NCI-H2107 treated with DMSO at 0.1 percent for 48 hours (cell line): ENCODE data around the gene NKAIN1.

ENCODE experiments used
- DNase-seq: peaks from one replicate; lab custom pipeline; 2025; ENCODE audit not compliant: unreplicated experiment; lab: John Stamatoyannopoulos, UW

The NKAIN1 gene

DNA sequence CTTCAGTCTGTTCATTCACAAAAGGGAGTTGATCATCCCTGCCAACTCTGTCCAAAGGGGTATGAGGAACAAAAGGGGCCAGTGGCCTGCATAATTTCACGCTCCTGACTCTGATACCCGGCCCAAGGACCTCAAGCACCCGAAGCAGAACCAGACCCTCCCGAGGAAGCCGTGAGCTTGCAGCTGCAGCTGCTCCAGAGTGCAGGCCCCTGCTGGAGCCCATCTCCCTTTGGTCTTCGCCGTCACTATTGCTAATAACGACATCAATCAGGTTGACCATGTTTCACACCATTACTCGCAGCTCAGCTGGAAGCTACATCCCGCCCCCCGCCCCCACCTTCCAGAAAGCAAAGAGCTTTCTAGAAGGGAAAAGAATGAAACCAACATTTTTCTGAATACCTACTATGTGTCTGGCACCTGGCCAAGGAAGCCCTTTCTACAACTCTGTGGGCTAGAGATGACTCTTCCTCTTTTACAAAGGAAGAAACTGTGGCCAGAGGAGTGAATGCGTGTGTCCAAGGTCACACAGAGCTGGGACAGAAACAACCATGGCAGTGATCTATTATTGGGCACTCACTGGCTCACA is 5.5 kb downstream of the NKAIN1 start:
- DNase-seq = no peak

GRCh38 chr1:31232689-31233088 is 7.0 kb downstream of the NKAIN1 start:
- no peak for DNase-seq

DNA sequence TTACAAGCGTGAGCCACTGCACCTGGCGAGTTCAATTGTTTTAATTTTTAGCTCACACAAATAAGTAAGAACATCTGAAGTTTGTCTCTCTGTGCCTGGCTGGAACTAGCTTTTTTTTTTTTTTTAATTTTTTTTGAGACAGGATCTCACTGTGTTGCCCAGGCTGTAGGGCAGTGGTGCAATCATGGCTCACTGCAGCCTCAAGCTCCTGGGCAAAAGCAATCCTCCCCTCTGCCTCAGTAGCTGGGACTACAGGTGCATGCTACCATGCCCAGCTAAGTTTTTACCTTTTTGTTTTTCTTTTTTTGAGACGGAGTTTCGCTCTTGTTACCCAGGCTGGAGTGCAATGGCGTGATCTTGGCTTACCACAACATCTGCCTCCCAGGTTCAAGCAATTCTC is 7.9 kb downstream of the NKAIN1 start:
- DNase-seq = no peak

- peak; percentile 23 for DNase-seq
Observed at GRCh38 chr1:31230378-31230777, 9.3 kb downstream of the NKAIN1 start.

GRCh38 chr1:31228986-31229385 is 10.7 kb downstream of the NKAIN1 start:
- no peak for DNase-seq

DNA sequence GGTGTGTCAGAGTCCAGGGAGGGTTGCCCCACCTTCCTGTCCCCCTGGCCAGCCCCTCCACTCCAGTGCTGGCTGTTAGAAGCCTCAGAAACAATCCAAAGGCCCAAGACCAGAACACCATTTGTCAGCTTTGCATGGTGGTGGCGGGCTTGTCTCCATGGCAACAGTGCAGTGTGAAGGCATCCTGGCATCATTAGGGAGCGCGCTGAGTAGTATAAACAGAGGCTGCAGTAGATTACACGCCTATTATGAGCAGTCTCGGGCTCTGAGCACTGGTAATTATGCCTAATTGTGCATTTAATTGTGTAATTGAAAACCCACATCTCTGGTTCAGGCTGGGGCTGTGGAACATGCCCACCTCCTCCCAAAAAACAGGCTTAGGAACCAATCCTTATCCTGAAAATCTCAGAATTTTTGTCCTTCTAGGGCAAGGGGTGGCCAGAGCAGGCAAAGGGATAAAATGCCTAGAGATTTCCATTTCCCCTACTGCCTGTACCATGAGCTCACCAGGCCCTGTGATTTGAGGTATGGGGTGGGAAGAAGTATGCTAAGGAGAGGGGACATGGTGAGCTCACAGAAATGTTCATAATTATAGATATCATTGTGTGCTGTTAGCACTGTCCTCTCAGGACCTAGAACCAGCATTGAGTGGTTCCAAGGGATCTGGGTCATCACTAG is 11.7 kb downstream of the NKAIN1 start:
- no peak for DNase-seq

DNA sequence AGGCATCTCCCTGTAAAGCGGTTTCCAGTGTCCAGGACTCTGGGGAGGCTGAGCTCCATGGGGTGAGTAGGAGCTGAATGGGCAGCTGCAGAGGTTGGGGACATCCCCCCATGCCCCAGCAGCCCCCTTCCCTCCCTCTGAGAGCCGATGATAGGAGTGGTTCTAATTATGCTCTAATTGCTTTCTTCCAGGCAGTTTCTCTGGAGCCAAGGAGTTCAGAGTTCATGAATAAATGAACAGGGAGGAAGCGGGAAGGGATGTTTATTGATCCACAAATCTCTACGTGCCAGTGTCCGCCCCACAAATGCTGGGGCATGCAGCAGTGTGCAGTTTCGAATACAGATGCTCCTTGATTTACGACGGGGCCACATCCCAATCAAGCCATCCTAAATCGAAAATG is 15.6 kb downstream of the NKAIN1 start:
- DNase-seq = no peak

- DNase-seq = no peak
Observed at GRCh38 chr1:31222176-31222575, 17.5 kb downstream of the NKAIN1 start.

- no peak for DNase-seq
Observed at GRCh38 chr1:31221072-31221471, 18.6 kb downstream of the NKAIN1 start.

DNA sequence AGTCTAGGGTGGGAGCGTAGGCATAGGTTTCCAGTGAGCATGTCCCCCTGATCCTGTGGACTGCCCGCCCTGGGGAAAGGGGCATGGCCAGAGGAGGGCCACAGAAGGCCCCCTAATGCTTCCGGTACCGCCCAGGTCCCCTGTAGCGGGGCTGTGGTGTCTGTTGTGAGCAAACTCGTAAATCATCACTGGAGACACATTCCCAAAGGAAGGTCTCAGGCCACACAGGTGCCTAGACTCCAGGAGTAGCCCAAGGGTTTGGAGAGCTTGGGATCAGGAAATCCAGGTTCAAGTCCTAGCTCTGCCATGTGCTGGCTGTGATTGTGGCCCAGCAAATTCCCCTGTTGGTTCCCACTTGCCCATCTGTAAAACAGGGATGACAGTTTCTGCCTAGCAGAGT is 20.2 kb downstream of the NKAIN1 start:
- no peak for DNase-seq

DNA sequence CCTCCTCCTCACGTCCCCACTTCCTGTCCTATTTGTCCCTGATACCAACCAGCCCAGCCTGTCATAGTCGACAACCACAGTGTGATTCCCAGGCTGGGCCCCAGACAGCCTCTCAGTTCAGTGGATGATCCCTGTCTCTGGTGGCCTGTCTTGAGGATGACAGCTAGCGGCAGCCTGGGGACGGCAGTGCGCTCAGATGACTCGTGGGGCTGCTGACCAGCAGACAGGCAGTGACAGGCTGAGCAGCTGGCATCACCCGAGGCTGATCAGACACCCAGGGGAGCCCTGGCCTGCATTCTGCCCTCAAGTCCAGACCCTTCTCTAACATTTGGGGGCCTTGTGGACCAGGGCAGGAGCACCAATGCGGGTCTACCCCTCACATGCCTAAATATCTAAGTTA is 21.0 kb downstream of the NKAIN1 start:
- no peak for DNase-seq

- DNase-seq = peak; percentile 71
Observed at GRCh38 chr1:31216016-31216415, 23.7 kb downstream of the NKAIN1 start.

DNA sequence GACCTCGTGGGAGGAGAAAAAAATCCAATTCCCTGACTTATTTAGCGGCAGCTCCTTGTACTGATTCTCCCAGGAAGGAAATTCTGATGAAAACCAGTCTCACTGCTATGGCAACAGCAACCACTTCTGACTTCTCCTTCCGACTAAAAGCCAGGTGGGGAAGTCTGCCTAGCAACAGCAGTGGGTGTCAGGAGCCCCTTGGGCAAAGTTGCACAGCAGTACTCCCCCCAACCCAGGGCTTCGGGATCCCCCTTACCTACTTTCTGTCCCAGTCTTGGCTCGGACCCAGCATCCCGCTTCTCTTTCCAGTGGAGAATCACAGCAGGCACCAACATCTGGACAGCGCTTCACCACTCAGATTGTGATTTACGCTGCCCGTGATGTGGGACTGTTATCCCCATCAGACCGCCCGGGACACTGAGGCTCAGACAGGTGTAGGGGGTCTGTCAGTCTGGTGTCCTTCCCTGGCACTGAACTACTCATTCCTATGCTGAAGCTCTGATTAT is 24.6 kb downstream of the NKAIN1 start:
- DNase-seq = no peak

- no peak for DNase-seq
Observed at GRCh38 chr1:31214316-31215064, 25.2 kb downstream of the NKAIN1 start.

DNA sequence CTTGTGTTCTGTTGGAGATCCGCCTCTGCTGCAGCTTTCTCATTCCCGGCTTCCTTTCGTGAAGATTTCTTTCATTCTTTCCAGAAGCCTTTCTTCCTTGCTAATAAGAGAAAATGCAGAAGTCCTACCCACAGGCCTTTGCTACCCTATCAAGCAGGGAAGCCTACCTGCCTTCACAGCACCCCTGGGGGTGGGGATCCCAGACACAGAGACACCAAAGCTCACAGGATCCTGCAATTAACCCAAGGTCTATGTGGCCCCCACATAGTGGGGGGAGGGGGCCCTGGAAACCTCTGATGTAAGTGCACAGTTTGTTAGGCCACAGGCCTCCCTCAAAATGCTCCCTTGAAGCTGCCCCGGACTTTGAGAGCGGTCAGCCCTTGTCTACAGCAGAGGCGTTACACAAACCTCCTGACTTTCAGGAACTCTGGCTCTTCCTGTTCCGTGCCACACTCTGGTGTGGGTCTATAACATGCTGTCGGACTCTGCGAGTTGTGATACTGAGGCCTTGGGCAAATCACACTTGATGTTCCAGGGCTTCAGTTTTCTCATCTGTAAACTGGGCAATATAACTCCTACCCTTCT is 31.2 kb downstream of the NKAIN1 start:
- no peak for DNase-seq

GRCh38 chr1:31207569-31207968 is 32.1 kb downstream of the NKAIN1 start:
- DNase-seq = no peak

GRCh38 chr1:31207046-31207445 is 32.6 kb downstream of the NKAIN1 start:
- DNase-seq = no peak

DNA sequence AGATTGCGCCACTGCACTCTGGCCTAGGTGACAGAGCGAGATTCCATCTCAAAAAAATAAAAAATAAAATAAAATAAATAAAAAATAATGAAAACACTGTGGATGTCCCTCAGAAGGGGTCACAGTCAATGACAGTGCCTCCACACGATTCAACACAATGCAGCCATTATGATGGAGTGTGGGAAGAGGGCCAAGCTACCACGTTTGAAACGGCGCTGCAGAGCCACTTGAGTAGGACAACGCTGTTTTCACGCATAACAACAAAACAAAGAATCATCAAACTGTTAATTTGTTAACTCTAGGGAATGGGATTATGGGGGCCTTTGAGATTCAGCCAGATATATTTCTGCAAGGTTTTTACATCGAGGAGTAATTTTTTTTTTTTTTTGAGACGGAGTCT is 36.5 kb downstream of the NKAIN1 start:
- no peak for DNase-seq

DNA sequence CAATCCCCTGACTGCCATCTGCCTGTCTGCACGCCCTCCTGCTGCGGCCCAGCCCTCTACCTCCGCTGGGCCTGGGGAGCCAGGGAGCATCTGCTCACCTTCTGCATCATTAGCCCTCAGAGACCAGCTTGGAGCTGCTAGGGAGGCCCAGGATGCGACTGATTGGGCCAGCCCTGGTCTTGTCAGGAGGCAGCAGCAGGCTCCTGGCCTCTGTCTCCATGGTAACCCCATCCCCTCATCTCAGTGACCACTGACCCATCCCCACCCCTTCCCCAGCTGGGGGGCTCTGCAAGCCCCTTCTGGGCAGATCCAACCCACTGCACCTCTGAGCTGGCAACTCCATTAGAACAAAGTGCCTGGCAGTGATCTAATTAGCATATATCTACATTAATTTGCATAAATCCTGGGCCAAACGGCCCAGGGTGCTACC is 37.7 kb downstream of the NKAIN1 start:
- no peak for DNase-seq

DNA sequence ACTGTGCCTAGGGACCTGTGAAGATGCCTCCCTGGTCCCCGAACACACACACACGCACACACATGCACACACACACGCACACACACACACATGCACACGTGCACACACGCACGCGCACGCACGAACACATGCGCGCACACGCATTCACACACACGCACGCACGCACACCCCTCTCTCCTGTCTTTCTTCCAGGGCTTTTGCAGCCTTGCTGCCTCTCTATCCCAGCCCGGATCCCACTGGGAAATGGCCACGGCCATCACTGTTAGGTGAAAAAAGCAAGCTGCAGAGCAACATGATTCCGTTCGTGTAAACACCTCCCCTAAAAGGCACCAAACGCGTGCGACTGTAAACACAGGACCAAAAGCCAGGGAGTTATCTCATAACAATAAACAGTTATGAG is 39.7 kb downstream of the NKAIN1 start:
- DNase-seq = no peak

- DNase-seq = no peak
Observed at GRCh38 chr1:31199236-31199790, 40.4 kb downstream of the NKAIN1 start.
